Large intestine (tissue), 3 donors: ENCODE measurements around the gene SUPT5H. TPM values are rescaled to one million over a fixed set of nuclear protein-coding genes. Genes with fewer than 3 reads are reported as not detected.
"Not testable (repeated sequence)": the region's sequence is repeated elsewhere in the genome, so short reads cannot be mapped to it uniquely, and the experiment has no call there.

Experiments
- DNase-seq, 2 donors: peaks; one replicate each; pipeline versions ENCODE4 v3.0.0 to v3.0.0-alpha.2; 2013
- H3K27ac ChIP-seq: one replicate; pipeline ENCODE4 v1.5.1; 2013; ENCODE audit warnings: low read length
- H3K27me3 ChIP-seq: 2 replicates; pipeline ENCODE4 v1.6.1; 2013; ENCODE audit warnings: low read length; ENCODE audit not compliant: control insufficient read depth, insufficient read depth
- H3K36me3 ChIP-seq: 2 replicates; pipeline ENCODE4 v1.6.1; 2013; ENCODE audit warnings: low read length; ENCODE audit not compliant: control insufficient read depth, insufficient read depth
- H3K4me1 ChIP-seq: one replicate; pipeline ENCODE4 v1.6.1; 2013; ENCODE audit warnings: low read length; ENCODE audit not compliant: control insufficient read depth, insufficient read depth
- H3K4me3 ChIP-seq: one replicate; pipeline ENCODE4 v1.5.1; 2013; ENCODE audit warnings: low read length
- H3K9me3 ChIP-seq: one replicate; pipeline ENCODE4 v1.6.1; 2013; ENCODE audit warnings: mild to moderate bottlenecking, low read depth, low read length, moderate library complexity; ENCODE audit not compliant: control insufficient read depth
- whole genome bisulfite sequencing: methylation state at CpG from one replicate; pipeline ENCODE4 v1.1.5; 2013; ENCODE audit warnings: low lambda C conversion rate; ENCODE audit not compliant: insufficient coverage; 5-methylcytosine and 5-hydroxymethylcytosine counted together
- polyA plus RNA-seq: library from polyadenylated mRNA; unstranded; fragments of 120-200 nt; gene quantifications from one replicate; pipeline ENCODE4 v1.2.1, GENCODE V29; 2013

SUPT5H gene
- polyA plus RNA-seq, 1 donor = 119 TPM

GRCh38 chr19:39444598-39445195 is 685 bp upstream of the SUPT5H start:
- peak overlapping the region; percentile 93 for H3K27ac ChIP-seq
- peak in 1 of 2 donors; percentile 44 for DNase-seq
- H3K36me3 ChIP-seq = peaks cover 13% of the 10 kb centered on the region
- no peaks in the 10 kb centered on the region for H3K9me3 ChIP-seq
- H3K27me3 ChIP-seq = no peaks in the 10 kb centered on the region
- WGBS = no CpG with 5 or more reads among the region's 17 CpGs
- peak overlapping the region; percentile 89 for H3K4me3 ChIP-seq
- H3K4me1 ChIP-seq = peaks cover 3% of the 10 kb centered on the region

GRCh38 chr19:39446365-39447084 is 1.1 kb downstream of the SUPT5H start:
- Histone ChIP-seq H3K4me3 (peak overlapping the region; percentile 89), H3K36me3 (peaks cover 17% of the 10 kb centered on the region), H3K27me3 (no peaks in the 10 kb centered on the region), H3K9me3 (no peaks in the 10 kb centered on the region), H3K27ac (no peak overlapping the region), H3K4me1 (peaks cover 3% of the 10 kb centered on the region)
- no peak for DNase-seq
- WGBS = no CpG with 5 or more reads among the region's 16 CpGs

GRCh38 chr19:39448271-39448670 is 2.9 kb downstream of the SUPT5H start:
- no peak for DNase-seq
- Histone ChIP-seq H3K4me1 (peaks cover 3% of the 10 kb centered on the region), H3K27ac (no peak overlapping the region), H3K4me3 (no peak overlapping the region), H3K36me3 (peaks cover 25% of the 10 kb centered on the region), H3K9me3 (no peaks in the 10 kb centered on the region), H3K27me3 (no peaks in the 10 kb centered on the region)
- WGBS = no CpG with 5 or more reads among the region's 3 CpGs

GRCh38 chr19:39449116-39449797 is 3.9 kb downstream of the SUPT5H start:
- no CpG with 5 or more reads among the region's 8 CpGs for WGBS
- Histone ChIP-seq H3K36me3 (peaks cover 31% of the 10 kb centered on the region), H3K4me3 (no peak overlapping the region), H3K9me3 (no peaks in the 10 kb centered on the region), H3K4me1 (peaks cover 3% of the 10 kb centered on the region), H3K27me3 (no peaks in the 10 kb centered on the region), H3K27ac (no peak overlapping the region)
- no peak for DNase-seq

- H3K9me3 ChIP-seq, H3K27me3 ChIP-seq, H3K4me1 ChIP-seq, H3K4me3 ChIP-seq, DNase-seq, H3K27ac ChIP-seq: not testable (repeated sequence)
- H3K36me3 ChIP-seq = peaks cover 37% of the 10 kb centered on the region
- WGBS = no CpG with 5 or more reads among the region's 8 CpGs
Observed at GRCh38 chr19:39451257-39451656, 5.9 kb downstream of the SUPT5H start.

GRCh38 chr19:39463403-39463802 is 18.0 kb downstream of the SUPT5H start:
- H3K4me3 ChIP-seq = no peak overlapping the region
- peaks cover 78% of the 10 kb centered on the region for H3K36me3 ChIP-seq
- no peak for DNase-seq
- no peaks in the 10 kb centered on the region for H3K27me3 ChIP-seq
- H3K27ac ChIP-seq = no peak overlapping the region
- no peaks in the 10 kb centered on the region for H3K9me3 ChIP-seq
- no CpG with 5 or more reads among the region's 3 CpGs for WGBS
- no peaks in the 10 kb centered on the region for H3K4me1 ChIP-seq

- no peak for DNase-seq
- H3K36me3 ChIP-seq = peaks cover 78% of the 10 kb centered on the region
- no peaks in the 10 kb centered on the region for H3K4me1 ChIP-seq
- H3K27me3 ChIP-seq = no peaks in the 10 kb centered on the region
- no peak overlapping the region for H3K27ac ChIP-seq
- WGBS = 90% methylated on average over 2 of the region's 18 CpGs
- H3K4me3 ChIP-seq = no peak overlapping the region
- H3K9me3 ChIP-seq = no peaks in the 10 kb centered on the region
Observed at GRCh38 chr19:39465956-39466747, 20.8 kb downstream of the SUPT5H start.

- Histone ChIP-seq H3K36me3 (peaks cover 92% of the 10 kb centered on the region), H3K4me1 (no peaks in the 10 kb centered on the region), H3K27ac (no peak overlapping the region), H3K27me3 (no peaks in the 10 kb centered on the region), H3K4me3 (no peak overlapping the region), H3K9me3 (no peaks in the 10 kb centered on the region)
- no peak for DNase-seq
- WGBS = no CpG with 5 or more reads among the region's 7 CpGs
Observed at GRCh38 chr19:39467941-39468340, 22.6 kb downstream of the SUPT5H start.

GRCh38 chr19:39469036-39469435 is 23.7 kb downstream of the SUPT5H start:
- no peak overlapping the region for H3K4me3 ChIP-seq
- H3K9me3 ChIP-seq = no peaks in the 10 kb centered on the region
- H3K4me1 ChIP-seq = no peaks in the 10 kb centered on the region
- H3K27me3 ChIP-seq = no peaks in the 10 kb centered on the region
- no peak overlapping the region for H3K27ac ChIP-seq
- peaks cover 98% of the 10 kb centered on the region for H3K36me3 ChIP-seq
- WGBS = no CpG with 5 or more reads among the region's 11 CpGs
- no peak for DNase-seq

GRCh38 chr19:39469567-39469966 is 24.2 kb downstream of the SUPT5H start:
- no peak overlapping the region for H3K27ac ChIP-seq
- no peaks in the 10 kb centered on the region for H3K27me3 ChIP-seq
- peaks cover 98% of the 10 kb centered on the region for H3K36me3 ChIP-seq
- H3K4me3 ChIP-seq = no peak overlapping the region
- no CpG with 5 or more reads among the region's 6 CpGs for WGBS
- H3K9me3 ChIP-seq = no peaks in the 10 kb centered on the region
- no peak for DNase-seq
- no peaks in the 10 kb centered on the region for H3K4me1 ChIP-seq
